Astrocyte (in vitro differentiated cells and primary cell): Measurements from ENCODE around the gene ZSCAN25. TPM values are rescaled to one million over a fixed set of nuclear protein-coding genes. Genes with fewer than 3 reads are reported as not detected.

ENCODE experiments used
- DNase-seq: peaks from one replicate; pipeline ENCODE4 v3.0.0-alpha.2; 2010; ENCODE audit warnings: low read depth
- FAIRE-seq: peaks from 2 replicates; lab custom pipeline; 2011; peaks lifted over from hg19 to GRCh38; lab: Jason Lieb, UNC
- H2AFZ ChIP-seq: 2 replicates; pipeline ENCODE4 v1.6.0; 2012; ENCODE audit warnings: low read depth, low read length, inconsistent platforms
- H3K27ac ChIP-seq: 2 replicates; pipeline ENCODE4 v1.5.1; 2011; ENCODE audit warnings: low read depth, low read length, inconsistent platforms
- H3K27me3 ChIP-seq: 2 replicates; pipeline ENCODE4 v1.6.0; 2011; ENCODE audit warnings: low read length, inconsistent platforms; ENCODE audit not compliant: insufficient read depth
- H3K36me3 ChIP-seq: 2 replicates; pipeline ENCODE4 v1.5.1; 2011; ENCODE audit warnings: low read length, inconsistent platforms; ENCODE audit not compliant: insufficient read depth
- H3K4me1 ChIP-seq: 2 replicates; pipeline ENCODE4 v1.5.1; 2011; ENCODE audit warnings: low read length, inconsistent platforms; ENCODE audit not compliant: insufficient read depth
- H3K4me2 ChIP-seq: 2 replicates; pipeline ENCODE4 v1.6.0; 2012; ENCODE audit warnings: low read length, inconsistent platforms
- H3K4me3 ChIP-seq: 2 replicates; pipeline ENCODE4 v1.5.1; 2011; ENCODE audit warnings: low read depth, mild to moderate bottlenecking, low read length, inconsistent platforms; ENCODE audit not compliant: insufficient read depth
- H3K79me2 ChIP-seq: 2 replicates; pipeline ENCODE4 v1.6.0; 2012; ENCODE audit warnings: mild to moderate bottlenecking, low read length, inconsistent platforms; ENCODE audit not compliant: insufficient read depth
- H3K9ac ChIP-seq: 2 replicates; pipeline ENCODE4 v1.6.0; 2012; ENCODE audit warnings: mild to moderate bottlenecking, low read length, inconsistent platforms
- H3K9me3 ChIP-seq: 2 replicates; pipeline ENCODE4 v1.5.1; 2012; ENCODE audit warnings: low read depth, mild to moderate bottlenecking, low read length, inconsistent platforms; ENCODE audit not compliant: insufficient read depth
- H4K20me1 ChIP-seq: 2 replicates; pipeline ENCODE4 v1.6.0; 2012; ENCODE audit warnings: low read length, inconsistent platforms; ENCODE audit not compliant: insufficient read depth
- H3K27ac Mint-ChIP-seq: one replicate; pipeline ENCODE4 v1.8.0; 2021; ENCODE audit warnings: mild to moderate bottlenecking, mixed read lengths; ENCODE audit not compliant: unreplicated experiment
- H3K27me3 Mint-ChIP-seq: one replicate; pipeline ENCODE4 v1.8.0; 2021; ENCODE audit warnings: low read depth, mixed read lengths; ENCODE audit not compliant: unreplicated experiment
- H3K36me3 Mint-ChIP-seq: one replicate; pipeline ENCODE4 v1.8.0; 2021; ENCODE audit warnings: low read depth, mixed read lengths; ENCODE audit not compliant: unreplicated experiment
- H3K4me1 Mint-ChIP-seq: one replicate; pipeline ENCODE4 v1.8.0; 2021; ENCODE audit warnings: low read depth, mixed read lengths; ENCODE audit not compliant: unreplicated experiment
- H3K4me3 Mint-ChIP-seq: one replicate; pipeline ENCODE4 v1.8.0; 2021; ENCODE audit warnings: mild to moderate bottlenecking, moderate library complexity, mixed read lengths; ENCODE audit not compliant: unreplicated experiment
- H3K9me3 Mint-ChIP-seq: one replicate; pipeline ENCODE4 v1.8.0; 2021; ENCODE audit warnings: mild to moderate bottlenecking, mixed read lengths; ENCODE audit not compliant: unreplicated experiment
- EZH2 ChIP-seq: IDR thresholded peaks from 2 replicates; pipeline ENCODE4 v1.6.1; 2012; ENCODE audit warnings: mild to moderate bottlenecking, low read length, inconsistent platforms; ENCODE audit not compliant: insufficient read depth
- total RNA-seq: library from RNA; stranded (reverse); gene quantifications from 2 replicates; pipeline ENCODE4 v1.2.1, GENCODE V29; 2021
- TF ChIP-seq, protein P1 (sequence below): IDR thresholded peaks from 2 replicates; pipeline ENCODE4 v1.5.1; 2011; ENCODE audit warnings: low read depth, mild to moderate bottlenecking, inconsistent platforms, low read length, moderate library complexity; ENCODE audit not compliant: insufficient read depth

Gene ZSCAN25
- total RNA-seq, 1 donor from 2014 or later: 14.6 TPM

GRCh38 chr7:99665312-99666012 is 48.7 kb downstream of the ZSCAN25 start:
- Histone ChIP-seq H2AFZ (no peak overlapping the region), H3K4me1 (no peaks in the 10 kb centered on the region), H3K9me3 (no peaks in the 10 kb centered on the region), H3K4me3 (no peak overlapping the region), H3K27ac (no peak overlapping the region), H3K36me3 (no peaks in the 10 kb centered on the region), H3K27me3 (no peaks in the 10 kb centered on the region), H3K4me2 (no peak overlapping the region), H4K20me1 (no peaks in the 10 kb centered on the region), H3K9ac (no peak overlapping the region), H3K79me2 (no peaks in the 10 kb centered on the region)
- no peaks in the 10 kb centered on the region for H3K4me1 Mint-ChIP-seq
- peaks cover 3% of the 10 kb centered on the region for H3K9me3 Mint-ChIP-seq
- peaks cover 23% of the 10 kb centered on the region for H3K36me3 Mint-ChIP-seq
- no peak for TF ChIP-seq EZH2
- TF ChIP-seq, protein P1, sequence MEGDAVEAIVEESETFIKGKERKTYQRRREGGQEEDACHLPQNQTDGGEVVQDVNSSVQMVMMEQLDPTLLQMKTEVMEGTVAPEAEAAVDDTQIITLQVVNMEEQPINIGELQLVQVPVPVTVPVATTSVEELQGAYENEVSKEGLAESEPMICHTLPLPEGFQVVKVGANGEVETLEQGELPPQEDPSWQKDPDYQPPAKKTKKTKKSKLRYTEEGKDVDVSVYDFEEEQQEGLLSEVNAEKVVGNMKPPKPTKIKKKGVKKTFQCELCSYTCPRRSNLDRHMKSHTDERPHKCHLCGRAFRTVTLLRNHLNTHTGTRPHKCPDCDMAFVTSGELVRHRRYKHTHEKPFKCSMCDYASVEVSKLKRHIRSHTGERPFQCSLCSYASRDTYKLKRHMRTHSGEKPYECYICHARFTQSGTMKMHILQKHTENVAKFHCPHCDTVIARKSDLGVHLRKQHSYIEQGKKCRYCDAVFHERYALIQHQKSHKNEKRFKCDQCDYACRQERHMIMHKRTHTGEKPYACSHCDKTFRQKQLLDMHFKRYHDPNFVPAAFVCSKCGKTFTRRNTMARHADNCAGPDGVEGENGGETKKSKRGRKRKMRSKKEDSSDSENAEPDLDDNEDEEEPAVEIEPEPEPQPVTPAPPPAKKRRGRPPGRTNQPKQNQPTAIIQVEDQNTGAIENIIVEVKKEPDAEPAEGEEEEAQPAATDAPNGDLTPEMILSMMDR: no peak
- H3K27ac Mint-ChIP-seq: no peak overlapping the region
- DNase-seq (no peak), FAIRE-seq (no peak)
- H3K27me3 Mint-ChIP-seq: no peaks in the 10 kb centered on the region
- no peak overlapping the region for H3K4me3 Mint-ChIP-seq

DNA sequence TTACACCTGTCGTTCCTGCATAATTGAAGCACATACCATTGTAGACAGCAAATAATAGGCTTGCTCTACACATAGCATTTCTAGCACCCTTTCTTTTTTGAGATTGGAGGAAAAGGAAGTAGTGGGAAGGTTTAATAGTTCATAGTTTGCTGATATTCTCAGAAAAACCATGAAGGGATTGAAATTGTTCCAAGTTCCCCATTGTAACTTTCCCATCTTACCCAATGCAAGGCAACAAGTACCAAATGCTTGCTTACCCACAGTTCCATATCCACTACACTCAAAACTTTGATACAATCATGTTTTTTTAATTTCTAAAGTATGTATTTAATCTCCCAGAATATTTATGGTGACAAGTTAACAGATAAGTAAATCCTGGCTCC is 49.3 kb downstream of the ZSCAN25 start:
- H3K27ac Mint-ChIP-seq: no peak overlapping the region
- peaks cover 3% of the 10 kb centered on the region for H3K9me3 Mint-ChIP-seq
- no peaks in the 10 kb centered on the region for H3K4me1 ChIP-seq
- H3K27ac ChIP-seq: no peak overlapping the region
- H3K4me3 Mint-ChIP-seq: no peak overlapping the region
- TF ChIP-seq EZH2: no peak
- TF ChIP-seq, protein P1: no peak
- H4K20me1 ChIP-seq: no peaks in the 10 kb centered on the region
- no peaks in the 10 kb centered on the region for H3K4me1 Mint-ChIP-seq
- H3K9ac ChIP-seq: no peak overlapping the region
- H3K27me3 Mint-ChIP-seq: no peaks in the 10 kb centered on the region
- H3K79me2 ChIP-seq: no peaks in the 10 kb centered on the region
- H2AFZ ChIP-seq: no peak overlapping the region
- H3K36me3 ChIP-seq: no peaks in the 10 kb centered on the region
- H3K9me3 ChIP-seq: no peaks in the 10 kb centered on the region
- DNase-seq: no peak
- H3K4me2 ChIP-seq: no peak overlapping the region
- peaks cover 17% of the 10 kb centered on the region for H3K36me3 Mint-ChIP-seq
- FAIRE-seq: no peak
- H3K4me3 ChIP-seq: no peak overlapping the region
- no peaks in the 10 kb centered on the region for H3K27me3 ChIP-seq

DNA sequence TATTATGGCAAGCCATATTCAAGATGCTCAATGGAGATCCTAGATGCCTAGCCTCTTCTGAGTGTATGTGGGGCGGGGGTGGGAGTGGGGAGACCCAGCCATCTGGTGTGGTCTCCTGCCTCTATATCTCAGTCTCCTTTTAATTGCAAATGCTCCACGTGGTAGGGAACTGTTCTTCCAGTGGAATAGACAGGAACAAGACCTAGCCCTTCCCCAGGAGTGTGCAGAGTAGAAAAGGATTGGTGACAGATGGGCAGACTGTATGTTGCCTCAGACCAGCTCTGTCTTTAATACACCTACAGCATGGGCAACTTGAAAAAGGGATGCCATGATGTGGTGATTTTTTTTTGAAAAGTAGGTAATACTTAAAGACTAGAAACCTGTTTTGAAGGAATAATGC is 50.4 kb downstream of the ZSCAN25 start:
- no peak for TF ChIP-seq EZH2
- TF ChIP-seq, protein P1: no peak
- H3K4me1 Mint-ChIP-seq: no peaks in the 10 kb centered on the region
- no peak overlapping the region for H2AFZ ChIP-seq
- no peak overlapping the region for H3K4me2 ChIP-seq
- H3K27ac ChIP-seq: no peak overlapping the region
- H3K36me3 Mint-ChIP-seq: peaks cover 18% of the 10 kb centered on the region
- no peaks in the 10 kb centered on the region for H3K27me3 Mint-ChIP-seq
- H3K36me3 ChIP-seq: no peaks in the 10 kb centered on the region
- H3K79me2 ChIP-seq: no peaks in the 10 kb centered on the region
- no peak overlapping the region for H3K4me3 Mint-ChIP-seq
- no peaks in the 10 kb centered on the region for H3K4me1 ChIP-seq
- H3K9me3 Mint-ChIP-seq: peaks cover 3% of the 10 kb centered on the region
- DNase-seq (no peak), FAIRE-seq (no peak)
- H3K9me3 ChIP-seq: no peaks in the 10 kb centered on the region
- no peak overlapping the region for H3K27ac Mint-ChIP-seq
- H4K20me1 ChIP-seq: no peaks in the 10 kb centered on the region
- H3K4me3 ChIP-seq: no peak overlapping the region
- no peak overlapping the region for H3K9ac ChIP-seq
- H3K27me3 ChIP-seq: no peaks in the 10 kb centered on the region
